GM21381 (cell line): ENCODE results near the gene RCSD1.
"Not testable (repeated sequence)": the region's sequence is repeated elsewhere in the genome, so short reads cannot be mapped to it uniquely, and the experiment has no call there.

ENCODE experiments used
- ATAC-seq: cut with Tn5 transposase; IDR thresholded peaks from one replicate; pipeline ENCODE4 v1.9.1; 2021; ENCODE audit warnings: mild to moderate bottlenecking, moderate library complexity; ENCODE audit not compliant: unreplicated experiment

The RCSD1 gene

GRCh38 chr1:167734841-167735240 is 104.8 kb downstream of the RCSD1 start:
- ATAC-seq, result no peak

GRCh38 chr1:167737169-167737568 is 107.1 kb downstream of the RCSD1 start:
- no peak for ATAC-seq

GRCh38 chr1:167738158-167738557 is 108.1 kb downstream of the RCSD1 start:
- ATAC-seq, result no peak

- no peak for ATAC-seq
Observed at GRCh38 chr1:167739752-167740151, 109.7 kb downstream of the RCSD1 start.

GRCh38 chr1:167741103-167741502 is 111.1 kb downstream of the RCSD1 start:
- ATAC-seq, result not testable (repeated sequence)

GRCh38 chr1:167742392-167743057 is 112.5 kb downstream of the RCSD1 start:
- ATAC-seq, result not testable (repeated sequence)

- no peak for ATAC-seq
Observed at GRCh38 chr1:167744901-167745300, 114.9 kb downstream of the RCSD1 start.

- ATAC-seq, result no peak
Observed at GRCh38 chr1:167746013-167746672, 116.1 kb downstream of the RCSD1 start.

- ATAC-seq, result no peak
Observed at GRCh38 chr1:167746988-167747655, 117.1 kb downstream of the RCSD1 start.

GRCh38 chr1:167747988-167748387 is 118.0 kb downstream of the RCSD1 start:
- no peak for ATAC-seq

- no peak for ATAC-seq
Observed at GRCh38 chr1:167748906-167749305, 118.9 kb downstream of the RCSD1 start.

GRCh38 chr1:167749741-167750140 is 119.7 kb downstream of the RCSD1 start:
- no peak for ATAC-seq

GRCh38 chr1:167750641-167751040 is 120.6 kb downstream of the RCSD1 start:
- ATAC-seq, result no peak

- ATAC-seq, result no peak
Observed at GRCh38 chr1:167751676-167752075, 121.6 kb downstream of the RCSD1 start.

- ATAC-seq, result peak; percentile 24
Observed at GRCh38 chr1:167752219-167752985, 122.4 kb downstream of the RCSD1 start.

GRCh38 chr1:167755654-167756053 is 125.6 kb downstream of the RCSD1 start:
- no peak for ATAC-seq
